Ascending aorta (tissue), 2 donors: Measurements from ENCODE around the gene CHRD. TPM values are rescaled to one million over a fixed set of nuclear protein-coding genes. Genes with fewer than 3 reads are reported as not detected.

Experiments
- DNase-seq, 2 donors: peaks; one replicate each; pipeline ENCODE4 v3.0.0-alpha.2; 2019; ENCODE audit warnings: low spot score in 2 of 2
- H3K27ac ChIP-seq, 2 donors: fragments of 200-600 bp; sonication (generic); one replicate each; pipeline ENCODE4 v1.5.1; 2016 to 2017; ENCODE audit warnings: mild to moderate bottlenecking in 1 of 2
- H3K27me3 ChIP-seq: fragments of 200-600 bp; sonication (generic); one replicate; pipeline ENCODE4 v1.5.1; 2017
- H3K36me3 ChIP-seq, 2 donors: fragments of 200-600 bp; sonication (generic); one replicate each; pipeline ENCODE4 v1.5.1; 2016
- H3K4me1 ChIP-seq, 2 donors: fragments of 200-600 bp; sonication (generic); one replicate each; pipeline ENCODE4 v1.5.1; 2016 to 2017; ENCODE audit warnings: mild to moderate bottlenecking in 1 of 2
- H3K4me3 ChIP-seq, 2 donors: fragments of 200-600 bp; sonication (generic); one replicate each; pipeline ENCODE4 v1.5.1; 2016 to 2017; ENCODE audit warnings: mild to moderate bottlenecking in 1 of 2
- H3K9me3 ChIP-seq, 2 donors: fragments of 200-600 bp; sonication (generic); one replicate each; pipeline ENCODE4 v1.5.1; 2016
- CTCF ChIP-seq, 3 experiments: fragments of 200-600 bp in 2 of 3; fragments of 450-650 bp in 1 of 3; sonication (generic) in 2 of 3; IDR thresholded peaks; one replicate each; pipeline ENCODE4 v1.5.1; 2016 to 2019; ENCODE audit warnings: antibody characterized with exemption in 3 of 3, mild to moderate bottlenecking in 1 of 3, moderate library complexity in 1 of 3
- intact Hi-C: fragments of 100-400 bp; cut with DNase I; formaldehyde crosslinking; loops from one replicate; pipeline ENCODE4 v1.15.1; 2023
- total RNA-seq: library from RNA; depleted of rRNA; stranded (reverse); fragments of >200 nt; gene quantifications from one replicate; pipeline ENCODE4 v1.1.0, GENCODE V29; 2016

CHRD gene
- total RNA-seq, 1 donor from 2014 or later = 172 TPM

GRCh38 chr3:184405075-184406030 is 25.5 kb downstream of the CHRD start:
- Histone ChIP-seq H3K27ac (no peak overlapping the region), H3K27me3 (no peaks in the 10 kb centered on the region), H3K36me3 (no peaks in the 10 kb centered on the region), H3K4me1 (no peaks in the 10 kb centered on the region), H3K4me3 (no peak overlapping the region), H3K9me3 (no peaks in the 10 kb centered on the region)
- no peak for DNase-seq
- intact Hi-C loops = no loop called here
- TF ChIP-seq CTCF (IDR thresholded peaks at IDR 0.05) = no peak

GRCh38 chr3:184409331-184409926 is 29.6 kb downstream of the CHRD start:
- Histone ChIP-seq H3K4me3 (no peak overlapping the region), H3K36me3 (no peaks in the 10 kb centered on the region), H3K27ac (no peak overlapping the region), H3K27me3 (no peaks in the 10 kb centered on the region), H3K4me1 (no peaks in the 10 kb centered on the region), H3K9me3 (no peaks in the 10 kb centered on the region)
- intact Hi-C loops = no loop called here
- no peak for DNase-seq
- no peak for TF ChIP-seq CTCF (IDR thresholded peaks at IDR 0.05)

GRCh38 chr3:184409946-184410500 is 30.2 kb downstream of the CHRD start:
- no peak for TF ChIP-seq CTCF (IDR thresholded peaks at IDR 0.05)
- H3K9me3 ChIP-seq = no peaks in the 10 kb centered on the region
- DNase-seq = peak in 1 of 2 donors; percentile 16
- H3K4me3 ChIP-seq = no peak overlapping the region
- H3K27me3 ChIP-seq = no peaks in the 10 kb centered on the region
- intact Hi-C loops = no loop called here
- H3K27ac ChIP-seq = no peak overlapping the region
- no peaks in the 10 kb centered on the region for H3K36me3 ChIP-seq
- H3K4me1 ChIP-seq = no peaks in the 10 kb centered on the region

- H3K27me3 ChIP-seq = no peaks in the 10 kb centered on the region
- no peaks in the 10 kb centered on the region for H3K9me3 ChIP-seq
- intact Hi-C loops = loop anchor here (5.0 kb wide), 2 partner anchors 42 to 128 kb away; no protein-coding TSS in a partner anchor
- H3K36me3 ChIP-seq = no peaks in the 10 kb centered on the region
- H3K4me1 ChIP-seq = no peaks in the 10 kb centered on the region
- TF ChIP-seq CTCF (IDR thresholded peaks at IDR 0.05) = no peak
- H3K4me3 ChIP-seq = no peak overlapping the region
- no peak for DNase-seq
- H3K27ac ChIP-seq = no peak overlapping the region
Measured at GRCh38 chr3:184414418-184415202, 34.8 kb downstream of the CHRD start.

- TF ChIP-seq CTCF (IDR thresholded peaks at IDR 0.05) = no peak
- no peaks in the 10 kb centered on the region for H3K27me3 ChIP-seq
- H3K36me3 ChIP-seq = no peaks in the 10 kb centered on the region
- no peaks in the 10 kb centered on the region for H3K9me3 ChIP-seq
- no peak for DNase-seq
- H3K4me1 ChIP-seq = no peaks in the 10 kb centered on the region
- no peak overlapping the region for H3K27ac ChIP-seq
- intact Hi-C loops = loop anchor here (5.0 kb wide), 2 partner anchors 43 to 127 kb away; no protein-coding TSS in a partner anchor
- no peak overlapping the region for H3K4me3 ChIP-seq
Measured at GRCh38 chr3:184415203-184415490, 35.3 kb downstream of the CHRD start.
